M059J (cell line): Measurements from ENCODE around the gene C11orf86. TPM values are rescaled to one million over a fixed set of nuclear protein-coding genes. Genes with fewer than 3 reads are reported as not detected.
"Not testable (repeated sequence)": the region's sequence is repeated elsewhere in the genome, so short reads cannot be mapped to it uniquely, and the experiment has no call there.

Source experiments
- DNase-seq: peaks from one replicate; pipeline ENCODE4 v3.0.0-alpha.2; 2012; ENCODE audit warnings: low read depth
- total RNA-seq: library from RNA; depleted of rRNA; stranded (reverse); fragments of >200 nt; shearing (Covaris generic); gene quantifications from 2 replicates; pipeline ENCODE4 v1.2.3, GENCODE V29; 2014

Gene C11orf86
- total RNA-seq, 1 experiment from 2014 or later: not detected

DNA sequence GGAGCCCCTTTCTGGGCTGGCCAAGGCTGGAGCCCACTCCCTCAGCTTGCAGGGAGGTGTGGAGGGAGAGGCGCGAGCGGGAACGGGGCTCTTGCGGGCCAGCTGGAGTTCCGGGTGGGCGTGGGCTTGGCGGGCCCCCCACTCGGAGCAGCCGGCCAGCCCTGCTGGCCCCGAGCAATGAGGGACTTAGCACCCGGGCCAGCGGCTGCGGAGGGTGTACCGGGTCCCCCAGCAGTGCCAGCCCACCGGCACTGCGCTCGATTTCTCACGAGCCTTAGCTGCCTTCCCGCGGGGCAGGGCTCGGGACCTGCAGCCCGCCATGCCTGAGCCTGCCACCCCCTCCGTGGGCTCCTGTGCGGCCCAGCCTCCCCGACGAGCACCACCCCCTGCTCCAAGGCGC is 13.6 kb downstream of the C11orf86 start:
- DNase-seq: not testable (repeated sequence)

DNA sequence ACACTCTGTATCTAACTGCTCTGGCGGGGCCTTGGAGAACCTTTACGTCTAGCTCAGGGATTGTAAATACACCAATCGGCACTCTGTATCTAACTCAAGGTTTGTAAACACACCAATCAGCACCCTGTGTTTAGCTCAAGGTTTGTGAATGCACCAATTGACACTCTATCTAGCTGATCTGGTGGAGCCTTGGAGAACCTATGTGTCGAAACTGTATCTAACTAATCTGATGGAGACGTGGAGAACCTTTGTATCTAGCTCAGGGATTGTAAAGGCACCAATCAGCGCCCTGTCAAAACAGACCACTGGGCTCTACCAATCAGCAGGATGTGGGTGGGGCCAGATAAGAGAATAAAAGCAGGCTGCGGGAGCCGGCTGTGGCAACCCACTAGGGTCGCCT is 14.3 kb downstream of the C11orf86 start:
- DNase-seq: not testable (repeated sequence)

DNA sequence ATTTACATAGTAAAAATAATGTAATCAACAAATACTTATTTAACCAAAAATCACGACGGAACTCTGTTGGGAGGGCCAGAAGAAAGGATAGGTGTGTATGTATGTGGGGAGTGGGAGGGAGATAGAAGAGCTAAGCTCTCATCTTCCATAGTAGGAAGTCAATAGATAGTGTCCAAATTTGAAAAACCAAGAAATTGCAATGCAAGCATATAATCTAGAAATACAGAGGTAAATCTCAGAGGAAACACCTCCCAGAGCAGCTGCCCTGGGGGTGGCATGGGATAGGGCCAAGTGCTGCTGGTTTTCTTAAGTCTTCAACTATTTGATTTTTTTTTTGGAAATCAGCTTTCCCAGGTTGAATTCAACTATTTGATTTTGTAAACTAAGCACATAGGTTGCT is 16.9 kb downstream of the C11orf86 start:
- no peak for DNase-seq

DNA sequence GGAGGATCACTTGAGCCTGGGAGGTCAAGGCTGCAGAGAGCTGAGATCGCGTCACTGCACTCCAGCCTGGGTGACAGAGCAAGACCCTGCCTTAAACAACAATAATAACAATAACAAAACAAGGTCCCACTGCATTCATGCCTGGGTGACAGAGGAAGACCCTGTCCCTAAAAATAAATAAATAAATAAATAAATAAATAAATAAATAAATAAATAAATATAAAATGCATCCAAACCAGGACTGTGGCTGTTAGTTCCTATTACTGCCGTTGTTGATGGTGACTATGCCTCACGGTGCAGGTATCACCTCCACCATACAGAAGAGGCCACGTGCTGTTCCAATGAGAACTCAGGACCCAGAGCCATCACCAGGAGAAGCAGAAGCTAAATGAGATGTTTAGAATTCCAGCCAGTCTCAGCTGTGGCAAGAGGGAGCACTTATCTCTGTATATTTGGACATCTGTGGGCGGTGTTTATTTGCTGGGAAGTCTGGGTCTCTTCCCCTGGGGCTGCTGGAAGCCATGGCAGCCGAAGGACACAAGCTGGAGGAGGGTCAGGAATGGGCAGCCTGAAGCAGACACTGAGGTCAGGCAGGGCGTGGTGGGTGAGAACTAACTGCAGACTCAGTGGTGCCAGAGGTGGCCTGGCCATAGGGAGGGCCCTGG is 21.6 kb downstream of the C11orf86 start:
- DNase-seq: peak; percentile 48

DNA sequence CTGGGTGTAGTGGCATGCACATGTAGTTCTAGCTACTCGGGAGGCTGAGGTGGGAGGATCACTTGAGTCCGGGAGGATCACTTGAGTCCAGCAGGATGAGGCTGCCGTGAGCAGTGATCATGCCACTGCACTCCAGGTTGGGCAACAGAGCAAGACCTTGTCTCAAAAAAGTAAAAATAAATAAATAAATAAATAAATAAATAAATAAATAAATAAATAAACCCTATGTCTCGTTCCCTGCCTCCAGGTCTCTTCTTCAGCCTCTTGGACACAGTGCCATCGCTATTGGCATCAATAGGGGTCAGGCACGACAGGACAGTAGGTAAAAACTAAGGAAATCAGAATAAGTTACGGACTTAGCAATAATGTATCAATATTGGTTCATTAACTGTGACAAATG is 24.5 kb downstream of the C11orf86 start:
- DNase-seq: no peak

DNA sequence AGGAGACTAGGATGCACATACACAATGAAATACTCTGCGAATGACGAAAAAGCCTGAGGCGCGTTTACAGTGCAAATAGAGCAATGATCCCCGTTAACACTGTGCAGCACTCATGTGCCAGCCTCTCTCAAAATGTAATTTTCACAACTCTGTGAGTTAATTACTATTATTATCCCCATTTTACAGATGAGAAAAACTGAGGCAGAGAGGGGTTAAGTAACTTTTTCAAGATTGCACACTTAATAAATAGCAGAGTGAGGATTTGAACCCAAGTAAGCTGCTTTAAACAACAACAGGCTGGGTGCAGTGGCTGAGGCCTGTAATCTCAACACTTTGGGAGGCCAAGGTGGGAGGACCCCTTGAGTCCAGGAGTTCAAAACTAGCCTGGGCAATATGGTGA is 26.2 kb downstream of the C11orf86 start:
- no peak for DNase-seq

DNA sequence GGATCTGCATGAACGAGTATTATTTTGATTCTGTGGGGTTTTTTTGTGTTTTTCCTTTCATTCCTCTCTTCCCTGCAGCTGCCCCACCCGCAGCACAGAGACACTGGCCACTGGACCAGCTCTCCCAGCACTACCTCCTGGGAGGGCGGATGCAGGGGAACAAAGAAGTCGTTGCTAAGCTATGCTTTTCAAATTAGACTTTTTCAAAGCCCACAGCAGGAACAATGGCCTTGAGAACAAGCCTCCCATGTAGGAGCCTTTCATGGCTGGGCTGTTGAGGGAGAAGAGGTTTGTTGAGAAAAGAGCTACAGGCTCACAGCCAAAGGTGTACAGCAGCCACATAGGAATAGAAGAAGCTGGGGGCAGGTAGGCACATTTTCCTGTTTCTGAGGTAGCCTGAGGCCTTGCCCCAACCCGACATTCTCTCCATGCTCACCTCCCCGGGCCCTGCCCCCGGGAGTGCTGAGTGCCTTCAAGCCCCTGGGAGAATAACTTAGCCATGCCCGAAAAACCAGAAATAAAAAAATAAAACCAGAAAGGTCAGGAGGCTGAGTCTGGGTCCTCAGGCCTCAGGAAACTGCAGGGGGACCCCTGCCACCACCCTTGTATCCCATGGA is 27.3 kb downstream of the C11orf86 start:
- DNase-seq: no peak

DNA sequence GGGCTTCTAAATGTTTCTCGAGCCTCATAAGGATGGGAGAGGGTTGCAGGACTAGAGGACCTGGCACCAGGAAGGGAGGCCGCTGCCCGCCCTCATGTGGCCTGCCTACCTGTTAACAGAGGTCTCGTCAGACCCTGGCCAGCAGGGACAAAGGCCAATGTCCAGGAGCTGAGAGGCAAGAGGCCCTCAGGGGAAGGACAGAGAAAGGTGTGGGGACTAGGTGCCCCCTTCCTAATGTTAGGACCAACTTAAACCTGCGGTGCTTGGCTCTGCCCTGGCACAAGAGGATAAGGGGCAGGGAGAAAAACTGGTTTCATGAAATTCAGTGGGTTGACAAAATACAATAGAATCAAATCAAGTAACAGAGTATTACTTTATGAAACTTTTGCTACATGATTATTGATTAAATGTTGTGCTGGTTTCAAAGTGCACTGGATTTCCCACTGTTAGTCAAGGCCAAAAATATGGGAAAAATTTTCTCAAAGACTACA is 27.9 kb downstream of the C11orf86 start:
- no peak for DNase-seq

DNA sequence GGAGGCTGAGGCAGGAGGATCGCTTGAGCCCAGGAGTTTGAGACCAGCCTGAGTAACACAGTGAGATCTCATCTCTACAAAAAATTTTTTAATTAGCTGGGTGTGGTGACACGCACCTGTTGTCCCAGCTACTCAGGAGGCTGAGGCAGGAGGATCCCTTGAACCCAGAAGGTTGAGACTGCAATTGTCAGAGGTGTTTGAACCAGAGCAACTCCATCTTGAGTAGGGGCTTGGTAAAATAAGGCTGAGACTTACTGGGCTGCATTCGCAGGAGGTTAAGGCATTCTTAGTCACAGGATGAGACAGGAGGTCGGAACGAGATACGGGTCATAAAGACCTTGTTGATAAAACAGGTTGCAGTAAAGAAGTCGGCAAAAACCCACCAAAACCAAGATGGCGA is 30.1 kb downstream of the C11orf86 start:
- not testable (repeated sequence) for DNase-seq

DNA sequence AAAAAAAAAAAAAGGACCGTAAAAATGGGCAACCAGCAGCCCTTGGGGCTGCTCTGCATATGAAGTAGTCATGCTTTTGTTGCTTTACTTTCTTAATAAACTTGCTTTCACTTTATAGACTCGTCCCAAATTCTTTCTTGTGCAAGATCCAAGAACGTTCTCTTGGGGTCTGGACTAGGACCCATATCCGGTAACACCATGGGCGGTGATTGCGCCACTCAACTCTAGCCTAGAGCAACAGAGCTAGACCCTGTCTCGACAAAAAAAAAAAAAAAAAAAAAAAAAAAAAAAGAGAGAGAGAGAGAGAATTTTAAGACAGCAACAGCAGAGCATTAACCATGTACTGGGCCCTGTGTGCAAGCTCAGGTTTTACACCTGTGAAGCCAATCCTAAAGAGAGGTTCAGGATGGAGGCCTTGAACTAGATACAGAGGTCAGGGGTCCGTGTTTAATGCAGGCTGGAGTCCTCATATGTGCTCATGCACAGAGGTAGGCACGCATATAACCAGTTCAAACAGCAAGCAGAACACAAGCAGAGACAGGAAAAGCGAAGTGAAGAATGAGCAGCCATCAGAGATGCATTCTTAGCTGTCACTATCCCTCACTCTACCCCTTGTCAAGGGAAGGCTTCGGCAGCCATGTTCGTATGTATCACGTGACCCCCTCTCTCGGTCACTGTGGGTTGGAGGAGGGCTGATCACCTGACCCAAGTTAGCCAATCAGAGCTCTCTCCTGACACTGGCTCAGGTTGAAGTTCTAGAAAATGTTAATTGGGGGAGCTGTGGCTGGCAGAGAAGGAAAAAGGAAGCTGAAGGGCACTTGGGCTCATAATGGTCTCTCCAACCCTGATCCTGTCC is 31.2 kb downstream of the C11orf86 start:
- DNase-seq: peak; percentile 48

DNA sequence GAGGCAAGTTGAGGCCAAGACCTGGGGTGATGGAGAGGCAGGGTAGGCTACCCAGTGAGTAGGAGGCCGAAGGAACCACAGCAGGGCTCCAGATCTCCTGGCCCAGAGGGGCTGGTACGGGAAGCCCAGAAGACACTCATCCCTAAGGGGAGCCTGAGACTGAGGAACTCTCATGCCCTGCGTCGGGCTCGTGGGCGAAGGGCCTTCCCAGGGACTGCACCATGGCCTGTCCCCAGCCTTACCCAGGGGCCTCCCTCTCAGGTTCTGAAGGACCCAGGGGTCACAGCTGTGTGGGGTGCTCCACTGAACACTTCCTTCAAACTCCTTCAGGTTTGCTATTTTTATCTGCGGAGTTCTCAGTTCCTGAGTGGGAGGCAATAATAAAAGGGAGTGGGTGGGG is 32.0 kb downstream of the C11orf86 start:
- no peak for DNase-seq

DNA sequence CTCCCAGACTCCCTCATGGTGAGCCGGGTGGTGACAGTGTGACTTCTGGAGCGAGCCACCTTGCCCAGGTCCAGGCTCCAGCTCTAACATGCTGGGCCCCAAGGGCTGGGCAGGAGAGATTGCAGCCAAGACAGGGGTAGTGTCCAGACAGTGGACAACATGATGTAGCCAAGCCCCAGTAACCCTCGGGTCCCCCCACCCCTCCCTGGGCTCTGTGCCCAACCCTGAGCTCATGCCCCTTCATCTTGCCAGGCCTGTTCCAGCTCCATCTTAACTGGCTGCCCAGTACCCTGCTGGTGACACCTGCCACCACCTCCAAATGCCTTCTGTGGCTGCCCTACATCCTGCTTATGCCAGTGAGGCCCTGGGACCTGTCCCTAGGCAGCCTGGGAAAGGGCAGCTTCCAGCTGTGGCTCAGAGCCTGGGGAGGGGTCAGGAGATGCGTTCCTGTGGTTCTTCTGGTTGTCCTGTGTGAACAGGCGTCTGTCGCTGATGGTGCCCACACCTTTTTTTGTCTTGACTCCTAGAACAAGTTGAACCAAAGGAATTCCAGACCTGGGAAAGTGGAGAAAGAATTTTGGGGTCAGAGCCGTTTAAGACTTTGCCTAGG is 35.3 kb downstream of the C11orf86 start:
- no peak for DNase-seq

DNA sequence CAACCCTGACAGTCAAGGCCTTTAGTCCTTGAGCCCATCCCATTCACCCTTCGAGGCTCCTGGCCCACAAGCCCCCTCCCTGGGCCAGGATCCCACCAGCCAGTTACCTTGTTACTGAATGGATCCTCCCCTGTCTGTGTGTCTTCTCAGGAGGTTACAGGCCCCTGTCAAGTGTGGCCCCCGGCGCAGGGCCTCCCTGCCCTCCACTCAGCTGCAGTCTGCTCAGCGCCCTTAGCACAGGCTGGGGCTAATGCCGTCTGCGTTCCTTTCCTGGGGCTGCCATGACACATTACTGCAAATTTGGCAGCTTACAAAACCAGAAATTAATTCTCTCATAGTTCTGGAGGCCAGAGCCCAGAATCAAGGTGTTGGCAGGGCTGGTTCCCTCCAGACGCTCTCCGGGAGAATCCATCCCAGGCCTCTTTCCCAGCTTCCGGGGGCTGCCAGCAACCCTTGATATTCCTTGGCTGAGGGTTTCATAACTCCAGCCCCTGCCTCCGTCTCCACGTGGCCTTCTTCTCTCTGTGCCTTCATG is 38.5 kb downstream of the C11orf86 start:
- no peak for DNase-seq

DNA sequence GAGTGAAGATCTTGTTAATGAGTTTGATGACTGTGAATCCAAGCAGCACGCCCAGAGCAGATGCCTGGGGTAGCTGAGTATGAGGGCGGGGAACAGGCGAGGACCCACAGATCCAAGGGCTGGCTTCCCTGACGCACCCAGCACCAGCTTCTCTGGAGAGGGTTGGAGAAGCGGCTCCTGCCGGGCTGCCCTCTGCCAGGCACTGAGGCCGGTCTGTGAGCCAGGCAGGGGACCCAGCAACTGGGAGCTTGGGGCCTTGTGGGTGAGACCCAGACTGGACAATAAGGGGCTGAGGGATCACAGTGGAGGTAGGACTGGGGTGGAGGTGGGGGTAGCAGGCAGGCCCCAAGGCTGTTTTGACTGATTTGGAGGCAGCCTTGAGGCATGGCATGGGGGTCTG is 39.2 kb downstream of the C11orf86 start:
- DNase-seq: no peak

DNA sequence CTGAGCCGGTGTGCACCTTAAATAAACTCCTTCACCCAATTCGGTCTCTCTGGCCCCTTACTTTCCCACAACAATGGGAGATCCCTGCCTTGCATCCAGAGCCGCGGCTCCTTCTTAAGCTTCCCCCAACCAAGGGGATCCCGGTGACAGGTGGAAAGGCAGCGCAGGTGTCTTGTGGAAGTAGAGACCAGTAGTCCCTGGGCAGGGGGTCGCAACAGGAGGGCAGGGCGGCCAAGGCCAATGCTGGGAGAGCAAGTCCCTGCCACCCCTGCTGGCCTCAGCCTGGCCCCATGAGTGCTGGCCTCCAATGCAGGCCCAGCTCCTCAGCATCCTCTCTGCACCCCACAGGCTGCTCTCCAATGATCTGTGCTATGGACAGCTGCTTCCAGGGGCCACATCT is 39.9 kb downstream of the C11orf86 start:
- DNase-seq: no peak

DNA sequence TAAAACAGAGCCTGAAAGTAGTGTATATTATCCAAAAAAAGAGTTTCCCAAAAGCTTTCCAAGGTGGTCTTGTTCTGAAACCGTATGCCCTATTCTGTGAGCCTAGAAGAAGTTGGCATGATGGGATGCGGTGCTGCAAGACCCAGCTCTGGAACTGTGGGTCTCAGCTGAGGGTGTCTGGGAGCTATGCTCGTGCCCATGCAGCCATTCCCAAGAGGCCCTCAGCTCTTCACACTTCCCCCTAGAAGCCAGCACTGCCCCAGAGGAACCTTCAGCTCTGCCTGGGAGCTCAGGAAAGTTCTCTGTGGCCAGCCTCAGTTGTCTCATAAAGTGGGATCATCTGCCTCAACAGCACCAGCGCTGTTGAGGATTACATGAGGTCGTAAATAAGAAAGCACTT is 41.4 kb downstream of the C11orf86 start:
- DNase-seq: no peak

DNA sequence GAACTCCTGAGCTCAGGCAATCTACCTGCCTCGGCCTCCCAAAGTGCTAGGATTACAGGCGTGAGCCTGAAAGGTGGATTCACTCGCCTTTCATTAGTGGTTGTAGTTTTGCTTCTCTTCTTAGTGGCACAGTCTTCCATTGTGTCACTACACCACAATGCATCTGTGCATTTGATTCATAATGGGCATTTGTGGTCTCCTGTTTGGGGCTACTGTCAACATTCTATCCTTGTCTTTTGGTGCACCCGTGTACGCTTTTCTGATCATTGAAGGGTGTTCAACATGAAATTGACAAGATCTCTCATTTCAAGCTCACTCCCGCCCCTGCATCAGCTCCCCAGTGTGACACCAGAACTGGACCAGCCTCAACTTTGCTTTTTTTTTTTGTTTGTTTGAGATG is 45.8 kb downstream of the C11orf86 start:
- no peak for DNase-seq

DNA sequence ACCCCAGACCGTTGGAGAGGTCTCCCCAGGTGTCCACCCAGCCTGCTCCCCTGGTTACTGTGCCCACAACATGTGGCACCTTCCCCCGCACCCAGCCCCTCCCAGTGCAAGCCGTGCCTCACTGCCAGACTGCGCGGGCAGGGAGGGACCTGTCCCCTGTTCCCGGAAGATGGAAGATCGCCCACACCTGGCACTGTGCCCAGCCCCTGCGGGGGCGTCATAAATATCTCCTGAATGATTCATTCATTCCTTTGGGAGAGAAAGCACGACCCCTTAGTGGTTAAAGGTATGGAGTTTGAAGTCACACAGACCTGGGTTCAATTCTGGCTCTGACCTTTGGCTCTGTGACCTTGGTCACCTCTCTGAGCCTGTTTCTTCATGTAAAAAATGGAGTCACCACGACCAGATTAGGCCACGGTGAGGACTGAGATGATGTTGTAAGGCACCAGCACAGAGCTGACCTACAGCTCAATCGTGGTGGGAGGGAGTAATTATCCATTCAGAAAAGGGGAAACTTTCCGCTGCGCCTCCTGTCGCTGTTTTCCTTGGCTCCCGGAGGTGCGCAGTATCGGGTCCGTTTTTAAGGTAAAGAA is 47.3 kb downstream of the C11orf86 start:
- DNase-seq: peak; percentile 86

DNA sequence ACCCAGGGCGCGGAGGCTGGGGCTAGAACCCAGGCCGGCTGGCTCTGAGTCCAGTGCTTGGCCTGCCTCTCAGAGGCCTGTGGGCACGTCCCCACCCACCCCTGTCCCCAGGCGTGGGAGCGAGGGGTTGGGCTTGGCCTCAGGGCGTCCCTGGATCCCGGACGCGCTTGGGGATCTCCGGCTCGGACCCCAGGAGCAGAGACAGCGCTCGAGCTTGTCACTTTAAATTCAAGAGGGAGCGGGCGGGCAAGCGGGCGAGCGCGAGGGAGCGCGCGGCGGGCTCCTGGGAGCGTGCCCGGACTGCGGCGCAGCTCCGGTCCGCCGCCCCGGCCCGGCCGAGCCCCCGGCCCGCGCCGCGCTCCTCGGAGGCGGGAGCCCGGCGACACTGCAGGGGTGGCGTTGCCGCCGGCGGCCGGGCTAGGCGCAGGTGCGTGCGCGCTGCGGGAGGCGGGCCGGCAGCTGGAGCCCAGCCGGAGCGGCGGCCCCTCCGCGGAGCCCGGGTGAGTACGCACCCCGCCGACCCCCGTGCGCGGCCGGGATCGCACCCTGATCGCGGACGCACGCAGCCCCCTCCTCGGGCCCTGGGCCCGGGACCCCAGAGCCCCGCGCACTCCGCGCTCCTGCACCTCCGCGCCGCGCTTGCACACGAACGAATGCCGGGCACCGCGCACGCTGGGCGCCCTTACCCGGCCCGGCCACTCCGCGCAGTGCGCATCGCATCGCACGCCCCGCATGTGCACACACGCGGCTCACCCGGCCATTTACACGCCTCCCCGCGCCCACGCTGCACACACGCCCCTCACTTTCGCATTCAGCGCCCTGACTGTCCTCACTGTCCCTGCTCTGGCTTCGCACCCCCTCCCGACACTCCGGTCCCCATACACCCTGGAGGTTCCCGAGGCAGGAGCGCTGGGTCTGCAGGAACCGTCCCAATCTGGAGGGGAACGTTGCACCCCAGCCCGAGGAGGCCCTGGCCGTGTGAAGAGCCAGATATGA is 48.2 kb downstream of the C11orf86 start, which contains the start of gene SYT12:
TSS of gene SYT12 (plus strand) at position 174 of the 996 bp plus-strand sequence. CDS start 7,011 bp downstream, outside the sequence.
- peak; percentile 33 for DNase-seq

DNA sequence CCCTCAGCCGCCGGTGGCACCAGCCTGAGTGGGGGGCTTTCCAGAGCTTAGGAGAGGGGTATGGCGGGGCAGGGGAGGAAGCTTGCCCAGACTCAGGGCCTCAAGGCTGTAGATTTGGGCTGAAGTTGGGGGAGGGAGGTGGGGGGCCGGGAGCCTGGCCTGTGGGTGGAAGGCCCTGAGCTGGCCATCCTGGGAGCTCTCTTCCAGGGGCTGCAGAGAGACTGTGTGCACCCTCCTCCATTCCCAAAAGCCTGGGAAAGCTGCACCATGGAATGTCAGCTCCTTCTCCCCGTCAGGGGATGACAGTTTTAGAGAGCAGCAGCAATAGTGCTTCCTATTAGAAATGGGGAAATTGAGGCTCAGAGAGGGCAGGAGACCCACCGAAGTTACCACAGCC is 48.9 kb downstream of the C11orf86 start:
- DNase-seq: peak; percentile 27
